Endothelial cell of umbilical vein (primary cell): ENCODE data around the gene PDIA4. TPM values are rescaled to one million over a fixed set of nuclear protein-coding genes. Genes with fewer than 3 reads are reported as not detected.

ENCODE experiments used
- BruUV-seq: library from RNA; stranded (reverse); fragments of 400-500 nt; replicated peaks from 2 replicates; lab custom pipeline; 2021; lab: Mats Ljungman, UMichigan
- CTCF ChIA-PET: fragments of 300-600, 350-600 bp; sonication (Branson Sonifier 250); formaldehyde crosslinking; loops from one replicate; lab custom pipeline; 2021; ENCODE audit warnings: antibody characterized with exemption, inconsistent platforms; lab: Charles Lee
- POLR2A ChIA-PET: fragments of 300-600, 350-600 bp; sonication (Branson Sonifier 250); formaldehyde crosslinking; loops from one replicate; lab custom pipeline; 2021; ENCODE audit warnings: antibody characterized with exemption, inconsistent platforms; lab: Charles Lee
- DNase-seq: peaks from one replicate; pipeline ENCODE4 v3.0.0-alpha.2; 2011; ENCODE audit warnings: low read depth, low spot score
- FAIRE-seq: peaks from 2 replicates; lab custom pipeline; 2011; peaks lifted over from hg19 to GRCh38; lab: Jason Lieb, UNC
- H2AFZ ChIP-seq: 2 replicates; pipeline ENCODE4 v1.6.0; 2012; ENCODE audit warnings: low read depth, low read length, control low read depth, inconsistent platforms
- H3K27ac ChIP-seq: 2 replicates; pipeline ENCODE4 v1.5.1; 2011; ENCODE audit warnings: low read depth, mild to moderate bottlenecking, control low read depth, low read length, moderate library complexity; ENCODE audit not compliant: insufficient read depth
- H3K27me3 ChIP-seq, 2 experiments: 2 replicates each; pipeline versions ENCODE4 v1.6.0 to v1.6.1; 2011; ENCODE audit warnings: low read length in 2 of 2, mixed read lengths in 1 of 2; ENCODE audit not compliant: control insufficient read depth in 2 of 2, insufficient read depth in 2 of 2
- H3K36me3 ChIP-seq, 2 experiments: 2 replicates in 1 of 2; 3 replicates in 1 of 2; pipeline ENCODE4 v1.5.1; 2011; ENCODE audit warnings: low read length in 2 of 2, mild to moderate bottlenecking in 1 of 2, moderate library complexity in 1 of 2; ENCODE audit not compliant: control insufficient read depth in 2 of 2, insufficient read depth in 2 of 2; ENCODE audit errors: extremely low read depth in 1 of 2
- H3K4me1 ChIP-seq: 3 replicates; pipeline ENCODE4 v1.5.1; 2011; ENCODE audit warnings: mild to moderate bottlenecking, low read length; ENCODE audit not compliant: control insufficient read depth, insufficient read depth; ENCODE audit errors: extremely low read depth
- H3K4me2 ChIP-seq: 2 replicates; pipeline ENCODE4 v1.6.1; 2011; ENCODE audit warnings: low read length, control low read depth, mixed read lengths; ENCODE audit not compliant: insufficient read depth
- H3K4me3 ChIP-seq, 3 experiments: fragments of 200-600 bp in 1 of 3; sonication (generic), shearing (Covaris generic) in 1 of 3; replicated peaks in 1 of 3; 2 replicates each; pipeline ENCODE4 v1.5.1; 2011 to 2016; ENCODE audit warnings: control low read depth in 3 of 3, low read length in 3 of 3, mild to moderate bottlenecking in 2 of 3, inconsistent platforms in 1 of 3, low read depth in 1 of 3, moderate library complexity in 1 of 3; ENCODE audit not compliant: insufficient read depth in 1 of 3
- H3K79me2 ChIP-seq: 2 replicates; pipeline ENCODE4 v1.6.0; 2012; ENCODE audit warnings: low read length, inconsistent platforms; ENCODE audit not compliant: control insufficient read depth, insufficient read depth
- H3K9ac ChIP-seq: replicated peaks from 2 replicates; pipeline ENCODE3; 2011; ENCODE audit warnings: low read length, control low read depth; ENCODE audit not compliant: insufficient read depth; ENCODE audit errors: extremely low read depth
- H3K9me1 ChIP-seq: replicated peaks from 3 replicates; pipeline ENCODE4 v1.6.0; 2011; ENCODE audit warnings: mild to moderate bottlenecking, low read length; ENCODE audit not compliant: control insufficient read depth, insufficient read depth; ENCODE audit errors: extremely low read depth
- H3K9me3 ChIP-seq: replicated peaks from 2 replicates; pipeline ENCODE4 v1.5.1; 2012; ENCODE audit warnings: low read length, inconsistent platforms; ENCODE audit not compliant: control insufficient read depth, insufficient read depth
- H4K20me1 ChIP-seq: replicated peaks from 2 replicates; pipeline ENCODE3; 2011; ENCODE audit warnings: mild to moderate bottlenecking, low read length; ENCODE audit not compliant: control insufficient read depth, insufficient read depth; ENCODE audit errors: extremely low read depth
- CTCF ChIP-seq, 2 donors: IDR thresholded peaks; 1 replicate in 1 of 2; 2 replicates in 1 of 2; pipeline ENCODE4 v1.5.1; 2011; ENCODE audit warnings: low read length in 2 of 2, mild to moderate bottlenecking in 2 of 2, moderate library complexity in 2 of 2, control low read depth in 1 of 2, inconsistent platforms in 1 of 2, low read depth in 1 of 2; ENCODE audit not compliant: insufficient read depth in 1 of 2; ENCODE audit errors: extremely low read depth in 1 of 2
- EZH2 ChIP-seq: IDR thresholded peaks from 2 replicates; pipeline ENCODE4 v1.6.1; 2012; ENCODE audit warnings: borderline replicate concordance, low read depth, mild to moderate bottlenecking, moderate library complexity, low read length, inconsistent platforms; ENCODE audit not compliant: severe bottlenecking
- FOS ChIP-seq: IDR thresholded peaks from 2 replicates; pipeline ENCODE4 v1.6.1; 2011; ENCODE audit warnings: mild to moderate bottlenecking, low read length, moderate library complexity, borderline replicate concordance; ENCODE audit not compliant: insufficient read depth
- GATA2 ChIP-seq: IDR thresholded peaks from 2 replicates; pipeline ENCODE4 v1.7.0; 2011; ENCODE audit warnings: low read depth, mild to moderate bottlenecking, moderate library complexity, mixed read lengths, low read length; ENCODE audit not compliant: insufficient read length, insufficient read depth
- JUN ChIP-seq: IDR thresholded peaks from 2 replicates; pipeline ENCODE4 v1.6.1; 2011; ENCODE audit warnings: borderline replicate concordance, low read depth; ENCODE audit not compliant: insufficient read length, insufficient read depth
- MAX ChIP-seq: IDR thresholded peaks from 2 replicates; pipeline ENCODE4 v1.6.1; 2011; ENCODE audit not compliant: insufficient read depth, insufficient read length
- MYC ChIP-seq: IDR thresholded peaks from one replicate; pipeline ENCODE4 v1.6.1; 2011; ENCODE audit warnings: mild to moderate bottlenecking, low read depth, low read length
- POLR2A ChIP-seq: IDR thresholded peaks from 2 replicates; pipeline ENCODE4 v1.6.1; 2012; ENCODE audit warnings: low read depth, mild to moderate bottlenecking, control low read depth, low read length
- POLR2AphosphoS5 ChIP-seq: IDR thresholded peaks from 2 replicates; pipeline ENCODE4 v1.6.1; 2012; ENCODE audit warnings: low read depth, mild to moderate bottlenecking, control low read depth, low read length, moderate library complexity; ENCODE audit not compliant: insufficient read depth
- dilution Hi-C: fragments of 300-500 bp; cut with MboI; formaldehyde crosslinking; loops from one replicate; pipeline ENCODE4 v1.15.0; 2019; ENCODE audit warnings: low sequenced_read_pairs; ENCODE audit not compliant: extremely low pct_ligation_motif_present
- intact Hi-C: fragments of 100-400 bp; cut with micrococcal nuclease; formaldehyde crosslinking; loops from one replicate; pipeline ENCODE4 v1.10.0; 2022
- polyA plus RNA-seq, 4 experiments: library from polyadenylated mRNA; depleted of rRNA in 3 of 4; stranded (reverse) in 3 of 4; unstranded in 1 of 4; fragments of >200 nt; gene quantifications; 2 replicates each; pipeline versions ENCODE4 v1.2.1 to v1.2.3, GENCODE V29; 2011 to 2012; ENCODE audit warnings: missing spikeins in 1 of 4
- total RNA-seq: library from RNA; stranded (reverse); gene quantifications from 2 replicates; pipeline ENCODE4 v1.2.3, GENCODE V29; 2021

Gene PDIA4
- total and polyA plus RNA-seq, 2 donors (not counting 3 experiments of a cell fraction or from before 2014, with no cell fraction given) = 217 to 308 TPM

- ChIA-PET POLR2A (no interaction called here), CTCF (interaction anchor here (1.8 kb wide), 1 partner anchor 9 kb away, joined by 7 read pairs; no protein-coding TSS in a partner anchor)
- DNase-seq (no peak), FAIRE-seq (no peak)
- Histone ChIP-seq H3K36me3 (peaks cover 9 to 21% of the 10 kb centered on the region in 2 experiments), H3K9me1 (no peaks in the 10 kb centered on the region), H3K4me1 (no peaks in the 10 kb centered on the region), H2AFZ (no peak overlapping the region), H3K4me3 (no peak overlapping the region), H3K79me2 (no peaks in the 10 kb centered on the region), H4K20me1 (no peaks in the 10 kb centered on the region), H3K27me3 (no peaks in the 10 kb centered on the region), H3K4me2 (no peak overlapping the region), H3K9ac (no peak overlapping the region), H3K27ac (no peak overlapping the region), H3K9me3 (no peaks in the 10 kb centered on the region)
- BruUV-seq = no TSS peak
- dilution Hi-C loops = no loop called here
- TF ChIP-seq MYC (no peak), POLR2AphosphoS5 (no peak), JUN (no peak), FOS (no peak), POLR2A (no peak), MAX (no peak), EZH2 (no peak), CTCF (IDR thresholded peaks at IDR 0.05; ENCODE audit: extremely low read depth in 1 of 2, insufficient read depth in 1 of 2, low read depth in 1 of 2, low read length in 2 of 2) (no peak), GATA2 (no peak)
- intact Hi-C loops = no loop called here
Observed at GRCh38 chr7:149075286-149075685, 47.0 kb upstream of the PDIA4 start.
